ENCODE measurements around the gene HCN4.
"Not testable (repeated sequence)": the region's sequence is repeated elsewhere in the genome, so short reads cannot be mapped to it uniquely, and the experiment has no call there.

HCN4 gene

DNA sequence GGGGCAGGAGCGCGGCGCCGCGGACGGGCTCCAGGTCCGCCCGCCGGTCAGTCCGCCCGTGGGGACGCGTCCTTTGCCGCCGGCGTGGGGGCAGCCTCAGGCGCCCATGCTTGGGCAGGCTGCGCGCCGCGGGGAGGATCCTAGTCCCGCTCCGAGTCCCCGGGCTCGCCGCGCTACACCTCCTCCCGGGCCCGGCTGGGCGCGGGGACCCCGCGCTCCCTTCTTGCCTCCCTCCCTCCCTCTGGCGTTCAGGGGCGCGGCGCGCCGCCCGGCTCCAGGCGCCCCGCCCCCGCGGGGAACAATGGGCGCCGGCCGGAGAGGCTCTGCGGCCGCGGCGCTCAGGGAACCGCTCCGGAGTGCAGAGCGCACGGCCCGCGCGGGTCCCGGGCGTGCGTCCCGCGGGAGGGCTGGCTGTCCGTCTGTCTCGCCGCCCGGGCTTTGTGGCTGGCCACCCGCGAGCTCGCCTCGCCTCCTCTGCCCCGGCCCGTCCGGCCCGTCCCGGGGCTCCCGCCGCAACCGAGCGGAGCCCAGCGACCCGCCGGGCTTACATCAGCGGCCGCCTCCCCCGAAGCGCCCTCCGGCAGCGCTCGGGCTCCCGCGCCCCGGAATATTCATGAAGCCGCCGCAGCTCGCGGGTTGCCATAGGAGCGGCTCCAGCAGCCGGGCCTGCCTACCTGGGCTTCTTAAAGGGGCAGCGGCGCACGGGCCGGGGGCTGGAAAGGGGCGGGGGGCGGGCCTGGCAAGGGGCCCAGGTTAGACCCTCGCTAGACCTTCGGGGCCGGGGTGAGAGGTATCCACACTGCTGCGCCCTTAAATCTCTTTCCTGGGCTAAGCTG, at the start of gene HCN4:
HCN4 (minus strand) TSS at position 658 of the 836 bp plus-strand sequence. CDS start 688 bp downstream, outside the sequence.
- DNase-seq, result no peak

DNA sequence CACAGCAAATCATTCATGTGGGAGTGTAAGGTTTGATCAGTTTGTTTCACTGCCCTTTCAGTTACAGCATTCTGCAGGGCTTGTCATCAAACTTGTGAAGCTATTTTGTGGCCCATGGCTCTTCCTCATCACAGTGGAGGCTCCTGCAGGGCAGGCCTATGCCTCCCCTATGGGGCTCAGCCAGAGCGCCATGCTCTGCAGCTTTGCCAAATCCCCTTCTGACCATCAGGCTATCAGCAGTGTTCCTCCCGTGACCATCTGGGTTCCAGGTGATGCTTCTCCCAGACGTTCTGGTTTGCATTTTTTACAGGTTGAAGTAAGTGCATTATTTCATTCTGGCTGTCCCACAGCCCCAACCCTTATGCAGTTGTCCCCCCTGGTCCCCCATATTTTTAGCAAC, 46.1 kb upstream of the HCN4 start:
- DNase-seq, result no peak

DNA sequence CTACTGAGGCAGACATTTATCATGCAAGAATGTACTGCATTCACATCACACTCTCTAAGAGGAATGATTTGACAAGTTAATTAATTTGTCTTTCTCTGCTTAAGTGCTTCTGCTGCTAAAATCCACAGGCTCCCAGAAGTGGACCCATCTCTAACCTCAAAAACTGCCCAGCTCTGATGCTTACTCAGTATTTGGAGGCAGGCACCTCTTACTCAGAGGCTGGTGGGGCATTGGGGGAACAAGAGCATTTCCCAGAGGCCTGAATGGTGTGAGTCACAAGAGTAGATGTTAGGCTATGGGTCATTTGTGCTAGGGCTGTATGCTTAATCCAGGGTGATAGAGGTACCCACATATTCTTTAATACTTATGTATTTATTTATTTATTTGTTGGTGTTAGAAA, 34.4 kb upstream of the HCN4 start:
- DNase-seq, result no peak

DNA sequence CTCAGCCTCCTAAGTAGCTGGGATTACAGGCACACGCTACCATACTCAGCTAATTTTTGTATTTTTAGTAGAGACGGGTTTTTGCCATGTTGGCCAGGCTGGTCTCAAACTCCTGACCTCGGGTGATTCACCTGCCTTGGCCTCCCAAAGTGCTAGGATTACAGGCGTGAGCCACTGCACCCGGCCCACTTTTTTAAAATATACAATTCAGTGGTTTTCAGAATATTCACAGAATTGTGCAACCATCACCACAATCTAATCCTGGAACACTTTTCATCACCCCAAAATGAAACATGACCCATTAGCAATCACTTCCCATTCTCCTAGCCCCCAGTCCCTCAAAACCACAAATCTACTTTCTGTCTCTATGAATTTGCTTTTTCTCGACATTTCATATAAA, 31.5 kb upstream of the HCN4 start:
- not testable (repeated sequence) for DNase-seq

DNA sequence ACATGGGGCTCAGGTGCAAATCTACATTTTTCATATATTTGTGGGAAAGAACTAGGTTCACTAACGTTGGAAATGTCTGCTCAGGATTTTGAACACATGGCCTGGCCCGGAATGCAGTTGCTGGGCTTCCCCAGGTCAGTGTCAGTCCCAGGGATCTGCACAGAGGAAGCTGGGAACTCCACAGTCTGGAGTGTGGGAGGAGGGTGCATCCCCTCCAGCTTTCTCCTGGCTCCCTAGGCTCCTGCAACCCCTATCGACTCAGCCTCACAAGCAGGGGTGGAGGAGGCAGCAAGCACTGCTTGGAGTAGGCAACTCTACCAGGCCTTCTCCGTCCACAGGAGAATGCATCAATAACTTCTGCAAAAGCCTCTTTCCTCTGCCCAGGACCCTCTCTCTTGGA, 30.1 kb upstream of the HCN4 start:
- DNase-seq, result no peak

DNA sequence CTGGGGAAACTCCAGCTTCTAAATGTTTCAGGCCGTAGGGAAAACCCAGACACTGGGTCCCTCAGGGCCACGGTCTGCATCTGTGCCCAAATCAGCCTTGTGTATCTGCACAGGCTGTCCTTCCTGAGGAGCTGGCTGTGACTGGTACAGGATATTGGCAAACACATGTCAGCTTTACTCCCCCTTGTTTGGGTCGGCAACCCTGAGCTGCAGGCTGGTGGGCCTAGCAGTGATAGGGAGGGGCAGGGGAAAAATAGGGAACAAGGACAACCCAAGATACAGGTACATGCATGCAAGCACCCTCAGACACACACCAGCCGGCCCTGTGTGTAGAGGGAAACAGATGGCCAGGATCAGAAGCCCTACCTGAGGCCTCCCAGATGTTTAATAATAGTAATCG, 28.7 kb upstream of the HCN4 start:
- no peak for DNase-seq

DNA sequence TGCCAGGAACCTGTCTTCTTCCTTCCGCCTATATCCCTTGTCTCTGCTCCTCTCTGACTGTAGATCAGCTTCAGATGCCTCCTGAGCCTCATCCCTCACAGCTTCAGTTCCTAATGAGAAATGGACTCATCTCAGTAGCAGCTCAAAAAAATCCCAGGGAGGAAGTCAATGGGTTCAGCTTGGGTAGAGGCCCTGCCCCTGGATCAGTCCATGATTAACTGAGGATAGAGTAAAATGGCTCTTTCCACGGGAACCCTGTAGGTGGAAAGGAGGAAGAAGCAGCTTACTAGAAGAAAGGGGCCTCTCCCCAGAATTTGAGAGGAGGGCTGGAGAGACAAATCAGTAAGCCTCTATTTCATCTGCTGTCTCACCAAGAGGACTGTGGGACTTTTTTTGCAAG, 26.9 kb upstream of the HCN4 start:
- no peak for DNase-seq

DNA sequence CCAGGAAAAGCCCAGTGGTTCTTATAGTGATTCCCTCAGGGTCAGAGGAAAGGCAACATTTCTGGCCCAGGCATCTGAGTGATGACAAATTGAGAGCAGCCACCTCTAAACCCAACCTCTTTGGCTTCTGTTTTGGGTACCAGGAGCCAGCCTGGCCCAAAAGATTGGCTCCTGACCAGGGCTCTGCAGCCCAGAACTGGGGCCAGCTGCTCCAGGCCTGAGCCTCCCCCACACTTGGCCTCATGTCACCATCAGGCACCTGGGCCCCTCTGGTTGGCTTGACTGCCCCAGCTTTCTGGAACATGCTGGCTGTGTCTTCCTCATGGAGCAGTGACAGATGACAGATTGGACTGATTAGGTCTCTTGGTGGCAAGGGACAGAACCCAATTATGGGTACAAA, 26.0 kb upstream of the HCN4 start:
- no peak for DNase-seq

DNA sequence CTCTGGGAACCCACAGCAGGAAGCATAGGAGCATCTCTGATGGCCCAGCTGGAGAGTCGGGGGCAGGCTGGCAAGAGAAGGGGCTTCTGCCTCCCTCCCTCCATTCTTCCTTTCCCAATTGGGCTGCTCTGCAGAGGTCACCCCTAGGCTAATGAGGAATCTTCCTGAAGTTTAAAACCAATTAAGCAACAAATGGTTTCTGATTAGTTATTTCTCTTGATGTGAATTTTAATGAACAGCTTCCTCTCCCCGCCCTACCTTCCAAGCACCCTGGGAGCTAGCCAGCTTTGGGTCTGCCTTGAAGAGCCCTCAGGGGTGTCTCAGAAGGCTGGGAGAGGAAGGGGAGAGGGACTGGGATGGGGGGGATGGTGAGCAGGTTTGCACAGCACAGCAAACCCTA, 24.6 kb upstream of the HCN4 start:
- DNase-seq, result no peak

DNA sequence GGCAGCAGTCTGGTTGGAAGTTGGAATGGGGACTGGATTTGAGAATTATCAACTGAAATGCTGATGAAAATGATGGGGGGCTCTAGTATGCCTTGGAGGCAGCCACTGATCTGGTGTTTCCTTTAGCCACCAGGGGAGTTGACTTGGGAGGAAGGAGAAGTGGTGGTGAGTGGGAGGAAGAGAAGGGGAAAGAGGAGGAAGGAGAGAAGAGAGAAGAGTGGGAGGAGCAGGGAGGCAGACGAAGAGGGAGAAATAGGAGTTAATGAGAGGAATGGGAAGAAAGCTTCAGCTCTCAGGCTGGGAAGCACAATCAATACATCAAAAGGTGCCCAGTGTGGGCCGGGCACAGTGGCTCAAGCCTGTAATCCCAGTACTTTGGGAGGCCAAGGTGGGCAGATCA, 23.3 kb upstream of the HCN4 start:
- DNase-seq, result no peak

DNA sequence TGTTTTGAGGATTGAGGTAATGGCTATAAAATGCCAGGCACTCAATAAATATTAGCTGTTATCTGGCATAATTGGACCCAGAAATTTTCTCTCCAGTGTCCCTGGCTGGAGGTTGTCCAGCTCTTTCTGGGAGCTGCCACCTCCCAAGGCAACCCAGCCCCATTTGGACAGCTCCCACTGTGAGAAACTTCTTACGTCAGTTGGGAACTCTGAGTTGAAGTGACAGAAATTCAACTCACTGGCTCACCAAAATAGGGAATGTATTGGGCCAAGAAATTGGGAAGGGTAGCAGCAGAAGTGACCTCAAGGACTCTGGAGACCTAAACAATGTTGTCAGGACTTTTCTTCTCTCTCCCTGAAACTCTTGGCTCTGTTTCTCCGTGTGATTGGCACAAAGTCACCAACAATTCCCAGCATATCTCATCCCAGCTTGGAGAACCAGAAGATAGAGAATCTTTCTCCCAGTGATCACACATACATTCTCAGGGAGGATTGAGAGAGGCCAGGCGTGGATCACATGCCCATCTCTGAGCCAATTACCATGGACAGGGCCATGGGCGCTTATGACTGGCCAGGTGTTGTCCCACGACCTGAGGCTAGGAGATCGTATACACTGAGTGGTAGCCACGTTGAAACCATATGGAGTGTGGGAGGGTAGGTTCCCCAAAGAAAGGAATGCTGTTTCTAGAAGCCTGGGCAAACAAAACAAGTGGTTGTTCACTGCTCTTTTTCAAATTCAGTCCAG, 22.5 kb upstream of the HCN4 start:
- DNase-seq, result no peak

DNA sequence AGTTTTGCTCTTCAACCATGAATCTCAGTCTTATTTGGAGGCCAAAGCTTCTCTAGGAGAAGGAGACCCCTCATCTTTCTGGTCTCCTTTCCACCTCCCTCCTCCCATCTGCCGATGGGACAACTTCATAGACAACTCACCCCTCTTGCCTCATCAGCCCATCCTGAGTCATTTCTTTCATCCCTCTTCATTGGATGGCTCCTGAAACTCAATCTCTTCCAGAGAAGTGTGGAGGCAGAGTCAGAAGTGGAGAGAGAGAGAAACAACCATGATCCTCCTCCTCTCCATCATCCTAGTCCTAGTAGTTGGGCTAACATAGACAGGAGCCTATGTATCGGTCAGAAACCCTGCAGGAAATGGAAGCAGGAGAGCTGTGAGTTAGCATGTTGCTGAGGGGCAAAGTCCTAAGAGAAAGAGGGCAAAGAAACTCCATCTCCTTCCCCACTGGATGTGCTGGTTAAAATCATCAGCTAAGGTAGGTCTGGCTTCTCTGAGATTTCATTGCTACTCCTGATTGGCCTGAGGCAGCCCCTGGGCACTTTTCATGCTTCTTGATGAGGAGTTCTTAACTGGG, 21.3 kb upstream of the HCN4 start:
- DNase-seq, result no peak

DNA sequence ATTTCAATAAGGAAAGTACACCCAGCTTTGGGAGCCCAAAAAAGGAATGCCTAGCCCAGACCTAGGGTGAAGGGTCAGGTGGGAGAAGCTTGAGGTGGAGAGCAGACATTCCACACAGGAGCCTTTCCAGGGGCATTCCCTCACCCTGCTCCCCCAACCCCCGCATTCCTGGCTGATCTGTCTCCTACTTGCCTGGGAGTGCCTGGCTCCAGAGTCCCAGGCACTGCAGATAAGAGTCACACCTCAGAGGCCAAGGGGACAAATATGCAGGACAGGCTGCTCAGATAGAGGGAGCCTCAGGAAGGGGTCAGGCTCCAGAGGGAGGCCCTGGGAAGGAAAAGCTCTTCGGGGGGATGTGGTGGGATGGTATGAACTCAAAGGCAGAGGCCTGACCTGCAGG, 20.8 kb upstream of the HCN4 start:
- no peak for DNase-seq

DNA sequence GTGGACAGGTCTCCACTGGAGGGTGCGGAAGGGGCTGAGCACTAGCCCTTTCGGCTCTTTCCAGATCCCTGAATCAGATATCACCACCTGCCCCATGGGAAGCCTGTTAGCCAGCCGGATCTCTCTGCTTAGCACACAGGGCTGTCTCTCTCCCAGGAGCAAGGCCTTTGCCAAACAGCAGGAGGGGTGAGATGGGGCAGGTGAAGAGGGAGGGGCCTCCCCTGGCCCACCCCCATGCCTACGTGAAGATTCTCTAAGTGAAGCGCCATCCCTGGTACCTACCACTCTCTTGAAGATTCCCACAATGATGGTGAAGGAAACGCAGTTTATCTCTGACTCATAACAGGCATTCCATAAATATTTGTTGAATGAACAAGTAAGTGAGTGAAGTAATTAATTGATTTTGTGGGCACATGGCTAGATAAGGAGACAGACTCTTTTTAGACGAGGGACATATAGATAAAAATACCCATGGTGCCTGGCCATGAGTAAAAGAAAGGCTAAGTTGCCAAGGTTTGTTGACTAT, 19.6 kb upstream of the HCN4 start:
- DNase-seq, result no peak

DNA sequence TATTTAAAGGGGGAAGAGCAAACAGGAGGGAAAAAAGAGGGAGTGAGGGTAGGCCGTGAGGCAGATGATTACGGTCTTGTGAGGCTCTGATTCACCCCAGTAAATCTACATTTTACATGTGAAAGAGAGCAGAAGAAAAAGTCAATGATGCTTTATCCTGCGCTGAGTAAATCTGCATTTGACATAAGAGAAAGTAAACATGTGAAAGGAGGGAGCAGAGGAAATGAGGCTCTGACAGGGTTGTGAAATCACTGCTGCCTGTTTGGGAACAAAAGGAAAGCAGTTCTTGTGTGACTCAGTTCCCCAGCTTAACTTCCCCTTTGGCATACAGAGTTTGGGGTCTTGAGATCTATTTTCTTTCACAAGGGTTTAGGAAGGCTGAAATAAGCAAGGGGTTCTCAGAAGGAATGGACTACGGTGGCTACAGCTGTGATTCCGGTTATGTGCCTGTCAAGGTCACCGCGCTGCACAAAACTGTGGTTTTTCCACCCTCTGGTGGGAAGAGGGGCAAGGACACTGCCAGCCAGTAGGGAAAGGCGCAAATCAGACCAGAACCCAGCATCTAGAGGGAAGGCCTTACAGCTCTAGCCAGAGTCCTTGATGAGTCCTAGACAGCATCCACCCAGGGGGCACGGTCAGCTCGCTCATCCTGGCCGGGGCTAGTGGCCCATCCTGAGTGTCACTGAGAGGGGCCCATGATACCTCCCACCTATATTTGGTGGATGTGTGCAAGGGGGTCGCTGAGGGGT, 18.9 kb upstream of the HCN4 start:
- no peak for DNase-seq

DNA sequence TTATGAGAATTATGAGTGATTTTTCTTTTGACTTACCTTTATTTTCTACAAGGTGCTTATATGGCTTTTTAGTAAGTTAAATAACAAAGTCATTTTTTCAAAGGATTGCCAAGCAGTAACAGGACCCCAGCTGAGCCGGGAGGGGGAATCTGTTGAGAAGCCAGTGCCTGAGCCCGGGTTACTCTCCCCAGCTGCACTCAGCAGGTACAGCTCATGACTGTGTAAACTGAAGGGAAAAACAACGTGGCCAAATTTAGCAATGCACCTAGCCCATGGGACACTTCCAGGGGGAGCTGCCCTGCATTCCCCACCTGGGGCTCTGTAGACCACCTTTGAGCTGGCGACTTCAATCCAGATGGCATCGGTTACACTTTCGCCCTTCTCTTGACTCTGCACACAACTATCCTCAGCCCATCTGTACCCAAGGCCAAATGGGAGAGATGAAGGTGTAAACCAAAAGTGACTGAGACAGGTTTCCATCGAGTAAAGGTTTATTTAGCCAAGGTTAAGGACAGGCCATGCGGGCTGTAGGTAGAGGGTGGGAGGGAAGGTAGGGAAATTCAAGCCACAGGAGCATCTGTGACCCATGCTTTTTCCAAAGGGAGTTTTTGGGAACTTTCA, 18.2 kb upstream of the HCN4 start:
- no peak for DNase-seq

DNA sequence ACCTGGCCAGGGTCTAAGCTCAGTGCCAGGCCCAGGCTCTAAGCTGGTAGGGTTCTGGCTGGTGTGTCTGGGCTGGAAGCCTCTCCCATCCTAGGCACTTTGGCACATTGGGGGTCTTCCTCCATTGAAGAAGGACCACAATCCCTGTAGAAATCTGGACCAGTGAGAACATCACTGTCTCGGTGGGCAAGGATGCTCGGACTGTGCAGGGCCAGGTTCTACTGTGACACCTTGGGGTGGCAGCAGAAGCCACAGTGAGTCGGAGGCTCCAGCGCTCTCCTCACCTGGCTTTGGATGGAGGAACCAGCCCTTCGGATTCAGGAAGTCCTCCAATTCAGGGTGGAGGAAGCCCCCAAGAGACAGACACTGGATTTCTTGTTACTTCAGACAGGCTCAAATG, 17.5 kb upstream of the HCN4 start:
- DNase-seq, result no peak

DNA sequence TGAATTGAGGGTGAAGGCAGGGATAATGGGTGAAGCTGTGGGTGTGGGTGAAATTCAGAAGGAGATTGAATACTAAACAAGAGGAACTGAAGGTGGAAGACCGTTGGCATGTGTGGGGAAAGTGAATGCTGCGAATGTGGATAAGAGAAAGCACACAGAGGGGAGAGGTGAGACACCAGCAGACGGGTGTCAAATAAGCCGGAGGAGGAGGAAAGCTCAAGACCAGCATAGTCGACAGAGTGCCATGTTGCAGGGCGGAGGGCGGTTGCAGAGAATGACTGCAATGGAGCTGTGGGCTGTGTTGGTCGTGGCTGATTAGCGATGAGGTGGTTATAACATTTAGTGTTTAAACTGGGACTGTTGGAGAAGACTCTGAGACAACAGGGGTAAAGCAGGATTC, 16.4 kb upstream of the HCN4 start:
- DNase-seq, result no peak

DNA sequence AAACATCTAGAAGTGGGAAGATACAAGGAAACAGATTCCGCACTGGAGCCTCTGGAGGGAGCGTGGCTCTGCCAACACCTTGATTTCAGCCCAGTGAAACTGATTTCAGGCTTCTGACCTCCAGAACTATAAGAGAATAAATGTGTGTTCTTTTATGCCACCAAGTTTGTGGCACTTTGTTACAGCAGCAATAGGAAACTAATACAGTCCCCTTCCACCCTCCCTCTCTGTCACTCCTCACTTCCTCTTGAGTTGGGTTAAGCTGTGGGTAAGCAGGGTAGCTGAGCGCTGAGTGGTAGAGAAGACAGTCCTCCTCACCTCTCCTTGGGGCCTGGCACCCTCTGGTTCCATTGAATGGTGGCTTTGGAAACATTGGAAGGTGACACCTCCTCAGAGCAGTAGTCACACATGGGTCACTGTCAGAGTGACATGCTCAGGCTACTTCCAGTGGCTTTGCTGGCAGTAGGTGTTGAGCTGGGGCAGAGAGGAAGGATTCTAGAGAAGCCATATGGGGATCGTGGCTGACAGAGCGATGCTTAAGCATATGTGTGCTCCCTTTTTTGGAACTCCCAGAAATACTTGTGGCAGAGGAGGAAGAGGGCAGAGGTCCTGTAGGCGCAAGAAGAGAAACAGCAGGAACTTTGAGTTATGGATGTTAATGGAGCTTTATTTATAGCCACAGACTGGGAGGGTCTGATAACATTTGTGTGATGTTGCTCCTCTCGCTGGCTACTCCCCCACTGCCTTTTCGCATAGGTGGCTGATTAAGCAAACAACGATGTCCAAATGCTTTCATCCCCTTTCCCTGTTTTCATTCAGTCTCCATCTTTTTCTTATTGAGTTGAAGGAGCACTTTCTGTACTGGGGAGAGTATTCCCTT, 14.8 kb upstream of the HCN4 start:
- no peak for DNase-seq

DNA sequence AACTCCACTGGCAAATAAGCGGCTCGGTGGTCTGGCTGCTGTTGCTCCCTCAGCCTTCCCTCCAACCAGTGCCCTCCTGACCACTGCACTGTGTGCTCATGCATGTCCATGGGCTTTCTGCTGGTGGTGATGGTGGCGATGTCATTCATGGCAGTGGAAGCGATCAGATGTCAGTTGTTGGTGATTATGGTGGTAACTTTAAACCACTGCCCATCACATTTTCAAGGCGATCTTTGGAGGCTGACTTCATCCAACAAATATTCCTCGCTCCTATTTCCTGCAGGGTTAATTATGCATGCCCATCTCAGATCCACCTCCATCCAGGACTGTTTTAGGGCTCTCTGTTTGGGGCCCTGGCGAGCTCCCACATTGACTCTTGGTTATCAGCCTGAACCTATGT, 13.4 kb upstream of the HCN4 start:
- no peak for DNase-seq

DNA sequence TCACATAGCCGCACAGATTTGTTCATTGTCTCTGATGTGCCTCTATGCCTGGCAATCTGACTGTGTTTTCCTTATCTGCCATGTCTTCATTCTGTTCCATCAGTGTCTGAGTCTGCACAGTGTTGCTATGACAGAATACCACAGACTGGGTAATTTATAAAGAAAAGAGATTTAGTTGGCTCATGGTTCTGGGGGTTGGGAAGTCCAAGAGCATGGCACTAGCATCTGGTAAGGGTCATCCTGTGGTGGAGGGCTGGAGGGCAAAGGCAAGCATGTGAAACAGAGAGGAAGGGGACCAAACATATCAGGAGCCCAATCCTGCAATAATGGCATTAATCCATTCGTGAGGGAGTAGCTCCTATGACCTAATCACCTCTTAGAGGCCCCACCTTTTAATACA, 11.9 kb upstream of the HCN4 start:
- DNase-seq, result no peak

DNA sequence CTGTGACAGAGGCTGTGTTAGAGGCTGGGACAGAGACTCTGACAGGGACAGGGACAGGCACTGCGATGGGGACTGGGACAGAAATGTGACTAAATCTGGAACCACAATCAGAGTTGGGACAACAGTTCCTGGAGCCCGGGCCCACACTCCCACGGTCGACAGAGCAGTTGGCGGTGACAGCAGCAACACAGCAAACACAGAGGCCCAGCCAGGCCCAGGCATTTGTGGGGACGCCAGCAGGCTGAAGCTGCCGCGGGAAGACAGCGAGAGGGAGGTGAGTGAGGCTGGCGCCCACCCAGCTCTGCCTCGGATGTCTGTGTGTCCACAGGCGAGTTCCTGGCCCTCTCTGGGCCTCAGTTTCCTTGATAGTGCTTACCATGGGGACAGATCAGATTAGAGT, 9.3 kb upstream of the HCN4 start:
- DNase-seq, result no peak
